Tibial artery (tissue), 4 donors: Measurements from ENCODE around the gene PNLIPRP1.

Experiments
- DNase-seq, 2 donors: peaks; one replicate each; pipeline ENCODE4 v3.0.0-alpha.2; 2019
- H3K27ac ChIP-seq, 2 donors: fragments of 200-600 bp; sonication (generic) in 1 of 2; 1 replicate in 1 of 2; 2 replicates in 1 of 2; pipeline ENCODE4 v1.5.1; 2018 to 2019; ENCODE audit warnings: mild to moderate bottlenecking in 1 of 2
- H3K27me3 ChIP-seq, 2 donors: fragments of 200-600 bp; sonication (generic) in 1 of 2; one replicate each; pipeline versions ENCODE4 v1.5.1 to v1.6.0; 2016 to 2019
- H3K36me3 ChIP-seq, 3 donors: fragments of 200-600 bp; sonication (generic) in 2 of 3; one replicate each; pipeline ENCODE4 v1.5.1; 2016 to 2019; ENCODE audit warnings: mild to moderate bottlenecking in 2 of 3
- H3K4me1 ChIP-seq, 4 donors: fragments of 200-600 bp; sonication (generic) in 2 of 4; 1 replicate in 3 of 4; 2 replicates in 1 of 4; pipeline ENCODE4 v1.5.1; 2016 to 2019
- H3K4me3 ChIP-seq, 2 donors: fragments of 200-600 bp; sonication (generic) in 1 of 2; 1 replicate in 1 of 2; 2 replicates in 1 of 2; pipeline ENCODE4 v1.5.1; 2018 to 2019; ENCODE audit warnings: mild to moderate bottlenecking in 2 of 2
- H3K9me3 ChIP-seq, 3 donors: fragments of 200-600 bp; sonication (generic) in 1 of 3; one replicate each; pipeline ENCODE4 v1.5.1; 2016 to 2019
- CTCF ChIP-seq, 2 experiments: fragments of 200-600 bp in 1 of 2; fragments of 450-650 bp in 1 of 2; IDR thresholded peaks; one replicate each; pipeline ENCODE4 v1.5.1; 2017 to 2019; ENCODE audit warnings: antibody characterized with exemption in 2 of 2, mild to moderate bottlenecking in 1 of 2, moderate library complexity in 1 of 2
- intact Hi-C: fragments of 100-400 bp; cut with DNase I; formaldehyde crosslinking; loops from one replicate; pipeline ENCODE4 v1.15.0; 2023; ENCODE audit warnings: low total_unique reads

PNLIPRP1 gene

DNA sequence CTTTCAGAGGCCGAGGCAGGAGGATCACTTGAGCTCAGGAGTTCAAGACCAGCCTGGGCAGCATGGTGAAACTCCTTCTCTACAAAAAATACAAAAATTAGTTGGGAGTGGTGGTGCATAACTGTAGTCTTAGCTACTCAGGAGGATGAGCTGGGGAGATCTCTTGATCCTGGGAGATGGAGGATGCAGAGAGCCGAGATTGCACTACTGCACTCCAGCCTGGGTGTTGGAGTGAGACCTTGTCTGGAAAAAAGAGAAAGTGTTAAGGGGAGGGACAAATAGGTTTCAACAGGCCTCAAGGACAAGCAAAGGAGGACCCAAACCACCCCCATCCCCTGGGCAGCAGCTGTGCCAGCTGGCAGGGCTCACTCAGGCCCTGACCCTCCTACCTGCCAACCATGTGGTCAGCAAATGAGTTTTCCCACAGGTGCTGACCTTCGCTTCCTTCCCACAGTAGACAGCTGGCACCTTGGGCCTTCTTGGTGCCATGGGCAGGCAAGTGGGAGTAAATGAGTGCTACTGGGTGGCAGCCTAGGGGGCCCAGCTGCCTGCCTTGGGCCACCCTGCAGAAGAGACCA, 24.5 kb downstream of the PNLIPRP1 start:
- no peak overlapping the region for H3K4me3 ChIP-seq
- peaks cover 0 to 8% of the 10 kb centered on the region in 2 donors for H3K27me3 ChIP-seq
- no peaks in the 10 kb centered on the region for H3K4me1 ChIP-seq
- DNase-seq, result no peak
- TF ChIP-seq CTCF (IDR thresholded peaks at IDR 0.05), result no peak
- H3K9me3 ChIP-seq, result peaks cover 0 to 1% (median 0%) of the 10 kb centered on the region in 3 donors
- intact Hi-C loops, result no loop called here
- no peak overlapping the region for H3K27ac ChIP-seq
- no peaks in the 10 kb centered on the region for H3K36me3 ChIP-seq

- H3K27me3 ChIP-seq, result peaks cover 0 to 19% of the 10 kb centered on the region in 2 donors
- DNase-seq, result no peak
- H3K4me3 ChIP-seq, result no peak within 1 kb of the TSS
- H3K27ac ChIP-seq, result no peak within 1 kb of the TSS
- intact Hi-C loops, result no loop called here
- TF ChIP-seq CTCF (IDR thresholded peaks at IDR 0.05), result no peak
- H3K36me3 ChIP-seq, result no peaks in the 10 kb centered on the region
- no peaks in the 10 kb centered on the region for H3K9me3 ChIP-seq
- H3K4me1 ChIP-seq, result no peaks in the 10 kb centered on the region
Observed at GRCh38 chr10:116620423-116621400, 30.0 kb downstream of the PNLIPRP1 start, which contains the start of gene PNLIPRP2. PNLIPRP2 (plus strand) TSS chr10:116620953.

DNA sequence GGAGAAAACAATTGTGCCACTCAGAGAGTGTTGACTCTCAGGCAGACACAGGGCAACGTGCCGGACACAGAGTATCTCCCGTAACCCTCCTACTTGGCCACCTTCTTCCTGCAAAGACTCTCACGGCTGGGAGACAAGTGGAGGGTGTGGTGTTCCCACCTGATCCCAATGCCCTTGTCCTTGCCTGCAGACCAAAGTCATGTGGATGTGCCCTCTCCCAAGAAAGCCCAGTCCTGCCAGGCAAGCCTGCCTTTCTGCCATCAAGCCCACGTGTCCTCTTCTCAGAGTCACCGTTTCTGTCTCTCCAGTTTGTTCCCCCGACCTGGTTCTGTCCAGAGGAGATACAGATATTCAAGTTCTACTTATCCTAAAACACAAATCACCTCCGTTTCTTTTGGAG, 30.7 kb downstream of the PNLIPRP1 start:
- no peak overlapping the region for H3K27ac ChIP-seq
- H3K27me3 ChIP-seq, result peaks cover 0 to 25% of the 10 kb centered on the region in 2 donors
- DNase-seq, result no peak
- H3K4me1 ChIP-seq, result no peaks in the 10 kb centered on the region
- H3K36me3 ChIP-seq, result no peaks in the 10 kb centered on the region
- TF ChIP-seq CTCF (IDR thresholded peaks at IDR 0.05), result no peak
- no peaks in the 10 kb centered on the region for H3K9me3 ChIP-seq
- no peak overlapping the region for H3K4me3 ChIP-seq
- intact Hi-C loops, result no loop called here

DNA sequence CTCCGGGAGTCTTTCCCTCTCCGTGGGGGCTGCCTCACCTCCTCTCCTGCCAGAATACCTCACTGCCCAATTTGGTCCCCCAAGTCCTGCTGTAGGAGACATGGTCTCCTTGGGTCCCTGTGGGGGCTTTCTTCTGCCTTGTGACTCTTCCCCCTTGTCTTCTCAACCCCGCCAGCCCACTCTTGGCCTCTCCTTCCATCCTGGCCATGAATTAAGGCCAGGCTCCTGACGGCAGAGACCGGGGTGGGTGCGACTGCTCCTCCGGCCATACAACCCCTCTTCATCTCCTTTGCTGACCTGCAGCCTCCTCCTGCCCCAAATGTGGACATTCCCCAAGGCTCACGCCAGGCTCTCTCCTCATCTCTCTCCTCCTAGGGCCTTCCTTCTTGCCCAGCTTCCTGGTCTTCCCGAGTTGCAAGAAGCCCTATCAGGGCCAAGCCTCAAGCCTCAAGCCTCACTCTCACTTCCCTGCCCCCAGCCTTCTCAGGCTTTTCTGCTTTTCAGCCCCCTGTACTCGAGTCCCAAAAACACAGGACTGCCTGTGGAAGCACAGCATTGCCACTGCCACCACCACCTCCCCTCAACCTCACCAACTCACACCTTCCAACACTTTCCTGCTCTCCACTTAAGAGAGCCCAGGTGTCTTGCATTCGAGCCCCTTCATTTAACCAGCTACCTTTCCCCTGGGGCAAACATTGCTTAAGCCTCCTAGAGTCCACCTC, 31.3 kb downstream of the PNLIPRP1 start:
- TF ChIP-seq CTCF (IDR thresholded peaks at IDR 0.05), result no peak
- intact Hi-C loops, result no loop called here
- peaks cover 0 to under 1% (median 0%) of the 10 kb centered on the region in 4 donors for H3K4me1 ChIP-seq
- no peak overlapping the region for H3K27ac ChIP-seq
- no peak for DNase-seq
- H3K27me3 ChIP-seq, result peaks cover 0 to 31% of the 10 kb centered on the region in 2 donors
- H3K4me3 ChIP-seq, result no peak overlapping the region
- no peaks in the 10 kb centered on the region for H3K36me3 ChIP-seq
- H3K9me3 ChIP-seq, result no peaks in the 10 kb centered on the region

GRCh38 chr10:116625845-116626244, 35.1 kb downstream of the PNLIPRP1 start:
- no peaks in the 10 kb centered on the region for H3K36me3 ChIP-seq
- DNase-seq, result no peak
- intact Hi-C loops, result no loop called here
- TF ChIP-seq CTCF (IDR thresholded peaks at IDR 0.05), result no peak
- no peaks in the 10 kb centered on the region for H3K9me3 ChIP-seq
- H3K4me1 ChIP-seq, result peaks cover 0 to 7% (median 3%) of the 10 kb centered on the region in 4 donors
- H3K4me3 ChIP-seq, result no peak overlapping the region
- H3K27ac ChIP-seq, result no peak overlapping the region
- H3K27me3 ChIP-seq, result peaks cover 0 to 39% of the 10 kb centered on the region in 2 donors
